Measurements from ENCODE around the gene GALNT1. TPM values are rescaled to one million over a fixed set of nuclear protein-coding genes. Genes with fewer than 3 reads are reported as not detected.

The GALNT1 gene
- total and polyA plus RNA-seq, 10 of the 15 experiments (the other 5 are each of a cell fraction or from before 2014, with no cell fraction given) = 8.0 to 53.7 (median 29.9) TPM

GRCh38 chr18:35578936-35579335 is 2.6 kb upstream of the GALNT1 start:
- peaks cover 20% of the 10 kb centered on the region for H3K4me1 ChIP-seq (ENCODE audit: control insufficient read depth, insufficient read depth, low read length)
- no peak overlapping the region for H3K27ac ChIP-seq (ENCODE audit: control insufficient read depth, insufficient read depth)
- H3K27me3 ChIP-seq (replicated peaks in 1 of 2; ENCODE audit: control insufficient read depth in 2 of 2, insufficient read depth in 2 of 2, low read length in 1 of 2) = no peaks in the 10 kb centered on the region
- no peaks in the 10 kb centered on the region for H3K36me3 ChIP-seq (ENCODE audit: control insufficient read depth in 2 of 2, insufficient read depth in 2 of 2, low read length in 1 of 2)
- in situ Hi-C loops (cut with MboI) (loop anchor here (5.0 to 25.0 kb wide), 3 partner anchors 77 to 1233 kb away; no protein-coding TSS in a partner anchor), intact Hi-C loops (cut with micrococcal nuclease; ENCODE audit: unreplicated experiment) (loop anchor here (5.0 to 10.0 kb wide), 3 partner anchors 67 to 486 kb away; partner anchors contain the start of genes RPRD1A and ZNF397)
- no peak for FAIRE-seq
- POLR2A ChIA-PET = no interaction called here
- no peak for DNase-seq (ENCODE audit: low read depth, low spot score)
- H4K20me1 ChIP-seq (ENCODE audit: control insufficient read depth, insufficient read depth) = no peaks in the 10 kb centered on the region; the same call in 1 of the 2 replicates
- H3K4me3 ChIP-seq = no peak overlapping the region
- no peak overlapping the region for H2AFZ ChIP-seq (ENCODE audit: control insufficient read depth, low read depth, low read length)
- H3K4me2 ChIP-seq (ENCODE audit: control insufficient read depth, insufficient read depth) = no peak overlapping the region
- CTCF ChIA-PET = interaction anchor here (1.0 kb wide), 1 partner anchor 165 kb away, joined by 3 read pairs; no protein-coding TSS in a partner anchor
- WGBS (ENCODE audit: insufficient coverage, insufficient replicate concordance, low lambda C conversion rate, missing lambda C conversion rate) = 97% methylated on average over 4 of the region's 4 CpGs
- H3K9me3 ChIP-seq (replicated peaks; ENCODE audit: control insufficient read depth, insufficient read depth, low read length) = peaks cover 12% of the 10 kb centered on the region
- RAD21 ChIA-PET (ENCODE audit: unreplicated experiment) = no interaction called here
- H3K9ac ChIP-seq (ENCODE audit: control insufficient read depth, insufficient read depth, low read length) = no peak overlapping the region
- BruUV-seq (replicated peaks) = no TSS peak
- TF ChIP-seq, protein P1, sequence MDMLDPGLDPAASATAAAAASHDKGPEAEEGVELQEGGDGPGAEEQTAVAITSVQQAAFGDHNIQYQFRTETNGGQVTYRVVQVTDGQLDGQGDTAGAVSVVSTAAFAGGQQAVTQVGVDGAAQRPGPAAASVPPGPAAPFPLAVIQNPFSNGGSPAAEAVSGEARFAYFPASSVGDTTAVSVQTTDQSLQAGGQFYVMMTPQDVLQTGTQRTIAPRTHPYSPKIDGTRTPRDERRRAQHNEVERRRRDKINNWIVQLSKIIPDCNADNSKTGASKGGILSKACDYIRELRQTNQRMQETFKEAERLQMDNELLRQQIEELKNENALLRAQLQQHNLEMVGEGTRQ (IDR thresholded peaks at IDR 0.05; ENCODE audit: borderline replicate concordance, low read depth, low read length) = no peak
- TF ChIP-seq YY1 (IDR thresholded peaks at IDR 0.05; ENCODE audit: low read depth, low read length) (no peak), NR2F1 (conservative IDR thresholded peaks at IDR 0.05) (no peak)
- no peak for ATAC-seq
- SMC1A ChIA-PET (ENCODE audit: uncharacterized antibody, unreplicated experiment) = interaction anchor here (0.9 to 1.4 kb wide), 3 partner anchors 9 to 38 kb away, joined by 3 to 4 read pairs (median 4); no protein-coding TSS in a partner anchor
- H3K79me2 ChIP-seq (ENCODE audit: control insufficient read depth, insufficient read depth, low read length) = peaks cover 14% of the 10 kb centered on the region
